Parathyroid adenoma (tissue), 2 donors: Measurements from ENCODE around the gene PDZD11.

Experiments used
- H2AFZ ChIP-seq: fragments of 300-600 bp; sonication (generic); one replicate; pipeline ENCODE4 v1.7.0; 2017; ENCODE audit warnings: antibody characterized with exemption, mild to moderate bottlenecking
- H3K27ac ChIP-seq: fragments of 300-600 bp; sonication (generic); one replicate; pipeline ENCODE4 v1.7.0; 2017
- H3K27me3 ChIP-seq: fragments of 300-600 bp; sonication (generic); one replicate; pipeline ENCODE4 v1.7.0; 2017; ENCODE audit warnings: low read length; ENCODE audit not compliant: control insufficient read depth, insufficient read depth
- H3K36me3 ChIP-seq: fragments of 300-600 bp; sonication (generic); one replicate; pipeline ENCODE4 v1.7.0; 2017; ENCODE audit warnings: low read length; ENCODE audit not compliant: control insufficient read depth, insufficient read depth
- H3K4me1 ChIP-seq: fragments of 300-600 bp; sonication (generic); one replicate; pipeline ENCODE4 v1.7.0; 2017; ENCODE audit warnings: control low read depth
- H3K4me2 ChIP-seq: fragments of 300-600 bp; sonication (generic); one replicate; pipeline ENCODE4 v1.7.0; 2017; ENCODE audit warnings: low read length
- H3K4me3 ChIP-seq: fragments of 300-600 bp; sonication (generic); one replicate; pipeline ENCODE4 v1.7.0; 2017; ENCODE audit warnings: low read depth, low read length
- H3K79me2 ChIP-seq: fragments of 300-600 bp; sonication (generic); one replicate; pipeline ENCODE4 v1.7.0; 2017; ENCODE audit warnings: control low read depth
- H3K9ac ChIP-seq: fragments of 300-600 bp; sonication (generic); one replicate; pipeline ENCODE4 v1.7.0; 2017; ENCODE audit warnings: mild to moderate bottlenecking
- H3K9me3 ChIP-seq: fragments of 300-600 bp; sonication (generic); one replicate; pipeline ENCODE4 v1.7.0; 2017; ENCODE audit warnings: low read length; ENCODE audit not compliant: control insufficient read depth
- CTCF ChIP-seq: fragments of 300-600 bp; sonication (generic); IDR thresholded peaks from one replicate; pipeline ENCODE4 v1.7.0; 2017; ENCODE audit warnings: antibody characterized with exemption, mild to moderate bottlenecking
- donor health status: primary hyperparathyroidism.

Gene PDZD11

GRCh38 chrX:70262952-70263567 lies 26.7 kb downstream of the PDZD11 start:
- Histone ChIP-seq H3K36me3 (no peaks in the 10 kb centered on the region), H3K9me3 (no peaks in the 10 kb centered on the region), H3K79me2 (no peaks in the 10 kb centered on the region), H3K4me2 (no peak overlapping the region), H3K27ac (no peak overlapping the region), H3K4me1 (no peaks in the 10 kb centered on the region), H3K4me3 (no peak overlapping the region), H3K27me3 (no peaks in the 10 kb centered on the region), H3K9ac (no peak overlapping the region), H2AFZ (no peak overlapping the region)
- TF ChIP-seq CTCF, result no peak

GRCh38 chrX:70260104-70260503 lies 29.6 kb downstream of the PDZD11 start, which contains the start of gene P2RY4:
Gene P2RY4, minus strand, starts transcription at chrX:70260204. Its CDS starts 580 bp downstream, at chrX:70259624.
- H3K4me2 ChIP-seq, result no peak within 1 kb of the TSS
- H3K36me3 ChIP-seq, result no peaks in the 10 kb centered on the region
- no peaks in the 10 kb centered on the region for H3K27me3 ChIP-seq
- H3K9ac ChIP-seq, result no peak within 1 kb of the TSS
- no peaks in the 10 kb centered on the region for H3K79me2 ChIP-seq
- no peak within 1 kb of the TSS for H3K4me3 ChIP-seq
- H3K9me3 ChIP-seq, result no peaks in the 10 kb centered on the region
- no peaks in the 10 kb centered on the region for H3K4me1 ChIP-seq
- H3K27ac ChIP-seq, result no peak within 1 kb of the TSS
- no peak for TF ChIP-seq CTCF
- H2AFZ ChIP-seq, result no peak within 1 kb of the TSS

GRCh38 chrX:70257423-70258288 lies 32.1 kb downstream of the PDZD11 start:
- no peak overlapping the region for H3K9ac ChIP-seq
- TF ChIP-seq CTCF, result no peak
- no peak overlapping the region for H3K4me2 ChIP-seq

GRCh38 chrX:70255452-70255851 lies 34.3 kb downstream of the PDZD11 start:
- Histone ChIP-seq H3K9ac (no peak overlapping the region), H3K4me1 (no peaks in the 10 kb centered on the region), H3K79me2 (no peaks in the 10 kb centered on the region), H2AFZ (no peak overlapping the region), H3K27ac (no peak overlapping the region), H3K9me3 (no peaks in the 10 kb centered on the region), H3K4me2 (no peak overlapping the region), H3K27me3 (no peaks in the 10 kb centered on the region), H3K4me3 (no peak overlapping the region), H3K36me3 (no peaks in the 10 kb centered on the region)
- TF ChIP-seq CTCF, result no peak

More at GRCh38 chrX:70257423-70258288, 32.1 kb downstream of the PDZD11 start:
- Histone ChIP-seq H3K36me3 (no peaks in the 10 kb centered on the region), H3K4me1 (no peaks in the 10 kb centered on the region), H3K9me3 (no peaks in the 10 kb centered on the region), H3K27me3 (no peaks in the 10 kb centered on the region), H2AFZ (no peak overlapping the region), H3K4me3 (no peak overlapping the region), H3K27ac (no peak overlapping the region), H3K79me2 (no peaks in the 10 kb centered on the region)
